ENCODE measurements around the gene VPS8.

The VPS8 gene

GRCh38 chr3:185056908-185057307, 244.9 kb downstream of the VPS8 start:
- Histone ChIP-seq H3K27me3 (ENCODE audit: insufficient read depth, low read length) (no peaks in the 10 kb centered on the region), H3K27ac (ENCODE audit: low read depth, low read length) (no peak overlapping the region), H3K4me1 (ENCODE audit: control insufficient read depth, insufficient read depth, low read length, unreplicated experiment) (no peaks in the 10 kb centered on the region), H3K36me3 (ENCODE audit: insufficient read depth, low read length) (peaks cover 13% of the 10 kb centered on the region), H3K79me2 (ENCODE audit: control insufficient read depth, insufficient read depth, low read length, unreplicated experiment) (no peaks in the 10 kb centered on the region), H2AFZ (ENCODE audit: low read length, unreplicated experiment) (no peak overlapping the region), H3K4me3 (ENCODE audit: low read depth, low read length) (no peak overlapping the region)

- no peak overlapping the region for H3K27ac ChIP-seq (ENCODE audit: low read depth, low read length)
- H3K27me3 ChIP-seq (ENCODE audit: insufficient read depth, low read length), result no peaks in the 10 kb centered on the region
- no peaks in the 10 kb centered on the region for H3K4me1 ChIP-seq (ENCODE audit: control insufficient read depth, insufficient read depth, low read length, unreplicated experiment)
Observed at GRCh38 chr3:185057829-185058228, 245.9 kb downstream of the VPS8 start.

GRCh38 chr3:185058796-185059195, 246.8 kb downstream of the VPS8 start:
- no peak overlapping the region for H3K27ac ChIP-seq (ENCODE audit: low read depth, low read length)
- H2AFZ ChIP-seq (ENCODE audit: low read length, unreplicated experiment), result no peak overlapping the region
- no peaks in the 10 kb centered on the region for H3K79me2 ChIP-seq (ENCODE audit: control insufficient read depth, insufficient read depth, low read length, unreplicated experiment)

More at GRCh38 chr3:185057829-185058228, 245.9 kb downstream of the VPS8 start:
- Histone ChIP-seq H3K4me3 (ENCODE audit: low read depth, low read length) (no peak overlapping the region), H3K36me3 (ENCODE audit: insufficient read depth, low read length) (peaks cover 7% of the 10 kb centered on the region; the same call in 1 of the 2 replicates), H3K79me2 (ENCODE audit: control insufficient read depth, insufficient read depth, low read length, unreplicated experiment) (no peaks in the 10 kb centered on the region), H2AFZ (ENCODE audit: low read length, unreplicated experiment) (no peak overlapping the region)

GRCh38 chr3:185059766-185060165, 247.8 kb downstream of the VPS8 start:
- Histone ChIP-seq H3K4me1 (ENCODE audit: control insufficient read depth, insufficient read depth, low read length, unreplicated experiment) (no peaks in the 10 kb centered on the region), H2AFZ (ENCODE audit: low read length, unreplicated experiment) (no peak overlapping the region), H3K27me3 (ENCODE audit: insufficient read depth, low read length) (no peaks in the 10 kb centered on the region), H3K27ac (ENCODE audit: low read depth, low read length) (no peak overlapping the region), H3K4me3 (ENCODE audit: low read depth, low read length) (no peak overlapping the region), H3K79me2 (ENCODE audit: control insufficient read depth, insufficient read depth, low read length, unreplicated experiment) (no peaks in the 10 kb centered on the region), H3K36me3 (ENCODE audit: insufficient read depth, low read length) (peaks cover 3% of the 10 kb centered on the region; the same call in 1 of the 2 replicates)

More at GRCh38 chr3:185058796-185059195, 246.8 kb downstream of the VPS8 start:
- Histone ChIP-seq H3K4me1 (ENCODE audit: control insufficient read depth, insufficient read depth, low read length, unreplicated experiment) (no peaks in the 10 kb centered on the region), H3K4me3 (ENCODE audit: low read depth, low read length) (no peak overlapping the region), H3K27me3 (ENCODE audit: insufficient read depth, low read length) (no peaks in the 10 kb centered on the region), H3K36me3 (ENCODE audit: insufficient read depth, low read length) (peaks cover 7% of the 10 kb centered on the region; the same call in 1 of the 2 replicates)

GRCh38 chr3:185060655-185061054, 248.7 kb downstream of the VPS8 start:
- Histone ChIP-seq H3K4me3 (ENCODE audit: low read depth, low read length) (no peak overlapping the region), H3K27ac (ENCODE audit: low read depth, low read length) (no peak overlapping the region)

GRCh38 chr3:185062191-185062590, 250.2 kb downstream of the VPS8 start:
- H3K36me3 ChIP-seq (ENCODE audit: insufficient read depth, low read length), result no peaks in the 10 kb centered on the region
- H2AFZ ChIP-seq (ENCODE audit: low read length, unreplicated experiment), result no peak overlapping the region
- H3K27me3 ChIP-seq (ENCODE audit: insufficient read depth, low read length), result no peaks in the 10 kb centered on the region
- H3K4me3 ChIP-seq (ENCODE audit: low read depth, low read length), result no peak overlapping the region
- H3K4me1 ChIP-seq (ENCODE audit: control insufficient read depth, insufficient read depth, low read length, unreplicated experiment), result no peaks in the 10 kb centered on the region
- H3K79me2 ChIP-seq (ENCODE audit: control insufficient read depth, insufficient read depth, low read length, unreplicated experiment), result no peaks in the 10 kb centered on the region
- H3K27ac ChIP-seq (ENCODE audit: low read depth, low read length), result no peak overlapping the region

More at GRCh38 chr3:185060655-185061054, 248.7 kb downstream of the VPS8 start:
- no peaks in the 10 kb centered on the region for H3K4me1 ChIP-seq (ENCODE audit: control insufficient read depth, insufficient read depth, low read length, unreplicated experiment)
- H3K27me3 ChIP-seq (ENCODE audit: insufficient read depth, low read length), result no peaks in the 10 kb centered on the region
- no peak overlapping the region for H2AFZ ChIP-seq (ENCODE audit: low read length, unreplicated experiment)
- no peaks in the 10 kb centered on the region for H3K79me2 ChIP-seq (ENCODE audit: control insufficient read depth, insufficient read depth, low read length, unreplicated experiment)
- no peaks in the 10 kb centered on the region for H3K36me3 ChIP-seq (ENCODE audit: insufficient read depth, low read length)

- Histone ChIP-seq H2AFZ (ENCODE audit: low read length, unreplicated experiment) (no peak overlapping the region), H3K4me3 (ENCODE audit: low read depth, low read length) (no peak overlapping the region), H3K79me2 (ENCODE audit: control insufficient read depth, insufficient read depth, low read length, unreplicated experiment) (no peaks in the 10 kb centered on the region), H3K36me3 (ENCODE audit: insufficient read depth, low read length) (no peaks in the 10 kb centered on the region), H3K27me3 (ENCODE audit: insufficient read depth, low read length) (no peaks in the 10 kb centered on the region), H3K4me1 (ENCODE audit: control insufficient read depth, insufficient read depth, low read length, unreplicated experiment) (no peaks in the 10 kb centered on the region), H3K27ac (ENCODE audit: low read depth, low read length) (no peak overlapping the region)
Observed at GRCh38 chr3:185063431-185063830, 251.5 kb downstream of the VPS8 start.

- no peak overlapping the region for H3K4me3 ChIP-seq (ENCODE audit: low read depth, low read length)
- no peaks in the 10 kb centered on the region for H3K4me1 ChIP-seq (ENCODE audit: control insufficient read depth, insufficient read depth, low read length, unreplicated experiment)
- H3K27ac ChIP-seq (ENCODE audit: low read depth, low read length), result no peak overlapping the region
- H2AFZ ChIP-seq (ENCODE audit: low read length, unreplicated experiment), result no peak overlapping the region
- no peaks in the 10 kb centered on the region for H3K36me3 ChIP-seq (ENCODE audit: insufficient read depth, low read length)
- no peaks in the 10 kb centered on the region for H3K79me2 ChIP-seq (ENCODE audit: control insufficient read depth, insufficient read depth, low read length, unreplicated experiment)
- H3K27me3 ChIP-seq (ENCODE audit: insufficient read depth, low read length), result no peaks in the 10 kb centered on the region
Observed at GRCh38 chr3:185065059-185065458, 253.1 kb downstream of the VPS8 start.

- Histone ChIP-seq H3K4me1 (ENCODE audit: control insufficient read depth, insufficient read depth, low read length, unreplicated experiment) (no peaks in the 10 kb centered on the region), H3K36me3 (ENCODE audit: insufficient read depth, low read length) (no peaks in the 10 kb centered on the region), H2AFZ (ENCODE audit: low read length, unreplicated experiment) (no peak overlapping the region), H3K79me2 (ENCODE audit: control insufficient read depth, insufficient read depth, low read length, unreplicated experiment) (no peaks in the 10 kb centered on the region), H3K27ac (ENCODE audit: low read depth, low read length) (no peak overlapping the region), H3K4me3 (ENCODE audit: low read depth, low read length) (no peak overlapping the region), H3K27me3 (ENCODE audit: insufficient read depth, low read length) (no peaks in the 10 kb centered on the region)
Observed at GRCh38 chr3:185066251-185066650, 254.3 kb downstream of the VPS8 start.

- Histone ChIP-seq H3K27me3 (ENCODE audit: insufficient read depth, low read length) (no peaks in the 10 kb centered on the region), H3K79me2 (ENCODE audit: control insufficient read depth, insufficient read depth, low read length, unreplicated experiment) (no peaks in the 10 kb centered on the region), H3K4me1 (ENCODE audit: control insufficient read depth, insufficient read depth, low read length, unreplicated experiment) (no peaks in the 10 kb centered on the region), H3K27ac (ENCODE audit: low read depth, low read length) (no peak overlapping the region), H2AFZ (ENCODE audit: low read length, unreplicated experiment) (no peak overlapping the region), H3K4me3 (ENCODE audit: low read depth, low read length) (no peak overlapping the region), H3K36me3 (ENCODE audit: insufficient read depth, low read length) (no peaks in the 10 kb centered on the region)
Observed at GRCh38 chr3:185067173-185067572, 255.2 kb downstream of the VPS8 start.

- H3K4me3 ChIP-seq (ENCODE audit: low read depth, low read length), result no peak overlapping the region
- H2AFZ ChIP-seq (ENCODE audit: low read length, unreplicated experiment), result no peak overlapping the region
Observed at GRCh38 chr3:185069037-185070030, 257.4 kb downstream of the VPS8 start.

More at GRCh38 chr3:185069037-185070030, 257.4 kb downstream of the VPS8 start:
- H3K27ac ChIP-seq (ENCODE audit: low read depth, low read length), result no peak overlapping the region
- H3K36me3 ChIP-seq (ENCODE audit: insufficient read depth, low read length), result no peaks in the 10 kb centered on the region
- H3K27me3 ChIP-seq (ENCODE audit: insufficient read depth, low read length), result no peaks in the 10 kb centered on the region
- H3K4me1 ChIP-seq (ENCODE audit: control insufficient read depth, insufficient read depth, low read length, unreplicated experiment), result no peaks in the 10 kb centered on the region
- H3K79me2 ChIP-seq (ENCODE audit: control insufficient read depth, insufficient read depth, low read length, unreplicated experiment), result no peaks in the 10 kb centered on the region
